ENCODE data around the gene CRIP1. TPM values are rescaled to one million over a fixed set of nuclear protein-coding genes. Genes with fewer than 3 reads are reported as not detected.

Gene CRIP1
- total RNA-seq, 1 donor from 2014 or later, result 65.9 TPM

DNA sequence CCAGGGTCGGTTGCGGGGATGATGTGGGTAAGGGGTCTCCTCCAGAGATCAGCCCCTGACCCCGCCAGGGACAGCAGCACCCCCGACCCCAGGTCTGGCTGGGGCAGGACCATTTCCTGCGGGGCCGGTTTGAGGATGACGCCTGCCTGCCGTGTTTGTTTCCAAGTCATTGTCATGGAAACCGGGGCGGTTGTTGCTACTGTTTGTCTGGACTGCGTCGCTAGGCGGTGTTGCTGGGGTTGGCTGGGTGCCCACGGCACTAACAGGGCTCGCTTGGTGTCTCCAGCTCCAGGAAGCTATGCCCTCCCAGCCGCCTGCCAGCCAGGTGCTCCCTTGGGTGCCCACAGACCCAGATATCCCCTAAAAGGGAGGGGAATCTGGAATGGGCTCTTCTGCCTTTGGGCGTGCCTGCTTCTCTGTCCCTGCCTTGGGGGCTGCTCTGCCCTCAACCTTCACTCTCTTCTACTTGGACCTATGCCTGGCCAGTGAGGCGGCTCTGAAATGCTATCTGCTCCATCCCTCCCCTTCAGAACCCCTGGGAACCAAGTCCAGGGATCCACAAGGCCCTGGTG, 4.7 kb upstream of the CRIP1 start:
- Histone ChIP-seq H3K4me1 (peaks cover 97% of the 10 kb centered on the region), H3K27ac (replicated peaks) (peak overlapping the region; percentile 100), H3K4me3 (peak overlapping the region; percentile 60), H3K9me3 (replicated peaks) (no peaks in the 10 kb centered on the region), H3K36me3 (peaks cover 18% of the 10 kb centered on the region), H3K27me3 (ENCODE audit: low read depth) (no peaks in the 10 kb centered on the region)
- DNase-seq, result peak; percentile 93
- intact Hi-C loops (cut with micrococcal nuclease), result no loop called here
- TF ChIP-seq, protein P1, sequence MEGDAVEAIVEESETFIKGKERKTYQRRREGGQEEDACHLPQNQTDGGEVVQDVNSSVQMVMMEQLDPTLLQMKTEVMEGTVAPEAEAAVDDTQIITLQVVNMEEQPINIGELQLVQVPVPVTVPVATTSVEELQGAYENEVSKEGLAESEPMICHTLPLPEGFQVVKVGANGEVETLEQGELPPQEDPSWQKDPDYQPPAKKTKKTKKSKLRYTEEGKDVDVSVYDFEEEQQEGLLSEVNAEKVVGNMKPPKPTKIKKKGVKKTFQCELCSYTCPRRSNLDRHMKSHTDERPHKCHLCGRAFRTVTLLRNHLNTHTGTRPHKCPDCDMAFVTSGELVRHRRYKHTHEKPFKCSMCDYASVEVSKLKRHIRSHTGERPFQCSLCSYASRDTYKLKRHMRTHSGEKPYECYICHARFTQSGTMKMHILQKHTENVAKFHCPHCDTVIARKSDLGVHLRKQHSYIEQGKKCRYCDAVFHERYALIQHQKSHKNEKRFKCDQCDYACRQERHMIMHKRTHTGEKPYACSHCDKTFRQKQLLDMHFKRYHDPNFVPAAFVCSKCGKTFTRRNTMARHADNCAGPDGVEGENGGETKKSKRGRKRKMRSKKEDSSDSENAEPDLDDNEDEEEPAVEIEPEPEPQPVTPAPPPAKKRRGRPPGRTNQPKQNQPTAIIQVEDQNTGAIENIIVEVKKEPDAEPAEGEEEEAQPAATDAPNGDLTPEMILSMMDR (IDR thresholded peaks at IDR 0.05; ENCODE audit: borderline replicate concordance), result peak; percentile 26

DNA sequence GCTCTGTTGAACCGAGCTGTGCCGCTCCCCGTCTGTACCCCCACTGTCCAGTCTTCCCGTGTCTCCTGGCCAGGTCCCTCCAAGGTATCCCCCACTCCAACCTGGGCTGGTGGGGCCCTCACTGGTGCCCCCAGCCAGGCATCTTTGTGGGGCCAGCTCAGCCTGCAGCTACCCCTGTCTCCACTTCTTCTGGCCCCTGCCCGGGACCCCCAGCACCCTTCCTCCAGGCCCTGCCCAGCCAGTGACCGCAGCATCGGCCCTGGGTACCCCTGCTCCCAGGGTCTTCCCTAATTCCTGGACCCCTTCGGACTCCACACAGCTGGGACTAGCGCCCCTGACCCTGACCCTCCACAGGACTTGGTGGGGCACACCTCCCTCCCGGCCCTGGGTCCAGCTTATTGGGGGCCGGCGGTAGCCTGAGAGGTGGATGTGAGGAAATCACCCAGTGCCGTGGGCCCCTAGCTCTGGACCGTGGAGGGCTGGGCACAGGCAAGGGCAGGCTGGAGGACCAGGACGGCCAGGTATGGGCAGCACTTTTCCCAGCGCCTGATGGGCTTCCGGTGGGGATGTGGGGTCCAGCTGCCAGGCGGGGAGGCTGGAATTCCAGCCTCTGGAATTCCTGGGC, 4.1 kb upstream of the CRIP1 start:
- Histone ChIP-seq H3K36me3 (peaks cover 18% of the 10 kb centered on the region), H3K4me3 (peak overlapping the region; percentile 60), H3K27me3 (ENCODE audit: low read depth) (no peaks in the 10 kb centered on the region), H3K4me1 (peaks cover 99% of the 10 kb centered on the region), H3K9me3 (replicated peaks) (no peaks in the 10 kb centered on the region), H3K27ac (replicated peaks) (peak overlapping the region; percentile 100)
- DNase-seq, result no peak
- intact Hi-C loops (cut with micrococcal nuclease), result no loop called here
- TF ChIP-seq, protein P1 (IDR thresholded peaks at IDR 0.05; ENCODE audit: borderline replicate concordance), result no peak

DNA sequence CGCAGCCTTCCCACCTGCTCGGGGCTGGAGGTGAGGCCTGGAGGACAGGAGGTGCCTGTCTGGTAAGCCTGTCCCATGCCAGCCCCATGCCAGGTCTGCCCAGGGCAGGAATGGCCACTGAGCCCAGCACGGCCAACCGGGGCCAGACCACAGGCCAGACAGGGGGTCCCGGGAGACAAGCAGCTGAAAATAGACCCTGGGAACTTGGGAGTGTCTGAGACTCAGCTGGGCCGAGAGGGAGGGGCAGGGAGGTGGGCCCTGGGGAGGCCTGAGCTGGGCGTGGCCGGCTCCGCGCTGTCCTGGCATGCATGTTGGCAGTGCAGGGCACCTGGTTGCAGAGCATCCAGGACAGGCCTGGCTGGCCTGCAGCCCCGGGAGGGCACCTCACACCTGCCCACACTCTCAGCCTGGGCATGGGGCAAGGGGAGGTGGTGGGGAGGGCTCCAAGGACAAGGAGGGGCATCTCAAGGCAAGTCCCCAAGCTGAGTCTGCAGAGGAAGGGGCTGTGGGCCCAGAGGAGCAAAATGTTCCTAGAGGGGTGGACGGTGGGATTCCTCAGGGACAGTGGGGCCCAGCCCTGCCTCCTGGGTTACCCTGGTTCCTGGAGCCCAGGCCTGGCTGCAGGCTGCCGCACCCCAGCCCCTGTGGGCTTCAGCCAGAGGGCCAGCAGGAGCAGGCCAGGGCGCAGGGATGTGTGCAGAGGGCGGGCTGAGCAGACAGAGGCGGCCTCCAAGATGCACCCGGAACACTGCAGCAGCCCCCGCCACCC, 3.2 kb upstream of the CRIP1 start:
- Histone ChIP-seq H3K4me1 (peaks cover 100% of the 10 kb centered on the region), H3K9me3 (replicated peaks) (no peaks in the 10 kb centered on the region), H3K4me3 (no peak overlapping the region), H3K27ac (replicated peaks) (peak overlapping the region; percentile 100), H3K27me3 (ENCODE audit: low read depth) (no peaks in the 10 kb centered on the region), H3K36me3 (peaks cover 12% of the 10 kb centered on the region)
- TF ChIP-seq, protein P1 (IDR thresholded peaks at IDR 0.05; ENCODE audit: borderline replicate concordance), result no peak
- DNase-seq, result peak; percentile 38
- intact Hi-C loops (cut with micrococcal nuclease), result no loop called here

DNA sequence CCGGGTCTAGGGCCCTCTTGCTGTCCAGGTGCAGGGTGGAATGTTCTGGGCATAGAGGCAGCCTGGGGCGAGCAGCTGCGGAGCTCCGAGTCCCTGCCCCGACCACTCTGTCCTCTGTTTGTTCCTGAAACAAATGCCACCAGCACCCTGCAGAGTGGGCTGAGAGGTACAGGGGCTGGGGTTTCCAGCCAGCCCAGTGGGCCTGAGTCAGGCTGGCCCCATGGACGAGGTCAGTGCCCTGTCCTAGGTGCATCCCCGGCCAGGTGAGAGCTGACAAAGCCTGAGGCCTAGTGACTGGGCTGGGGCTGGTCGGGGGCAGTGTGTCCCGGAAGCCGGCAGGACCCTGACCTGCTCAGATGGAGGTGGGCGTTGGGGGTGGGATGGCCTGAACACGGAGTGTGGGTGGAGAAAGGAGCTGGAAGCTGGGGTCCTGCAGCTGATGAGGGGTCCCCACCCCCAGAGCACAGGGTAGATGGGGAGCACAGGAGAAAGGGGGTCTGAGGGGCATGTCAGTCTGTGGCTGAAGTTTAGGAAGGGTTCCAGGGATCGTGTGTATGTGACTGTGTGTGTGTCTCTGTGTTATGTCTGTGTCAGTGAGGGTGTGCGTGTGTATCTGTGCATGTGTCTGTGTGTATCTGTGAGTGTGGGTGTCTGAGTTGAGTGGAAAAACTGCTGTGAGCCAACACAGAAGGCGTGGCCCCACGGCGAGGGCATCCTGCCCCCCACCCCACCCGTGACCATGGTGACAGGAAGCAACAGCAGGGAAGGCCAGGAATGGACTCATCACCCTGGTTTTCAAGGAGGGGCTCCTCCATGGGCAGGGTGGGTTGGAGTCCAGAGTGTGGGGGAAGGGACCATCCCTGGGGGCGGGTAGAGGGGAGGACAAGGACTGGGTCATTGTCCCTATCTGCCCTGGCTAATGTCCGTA, 2.4 kb upstream of the CRIP1 start:
- peak overlapping the region; percentile 100 for H3K27ac ChIP-seq (replicated peaks)
- intact Hi-C loops (cut with micrococcal nuclease), result no loop called here
- DNase-seq, result peak; percentile 63

More for the DNA sequence above, 2.4 kb upstream of the CRIP1 start:
- TF ChIP-seq, protein P1 (IDR thresholded peaks at IDR 0.05; ENCODE audit: borderline replicate concordance), result no peak
- Histone ChIP-seq H3K4me1 (peaks cover 100% of the 10 kb centered on the region), H3K36me3 (peaks cover 6% of the 10 kb centered on the region), H3K9me3 (replicated peaks) (no peaks in the 10 kb centered on the region), H3K27me3 (ENCODE audit: low read depth) (no peaks in the 10 kb centered on the region), H3K4me3 (no peak overlapping the region)
